ENCODE measurements around the gene USH2A. TPM values are rescaled to one million over a fixed set of nuclear protein-coding genes. Genes with fewer than 3 reads are reported as not detected.

The USH2A gene
- total RNA-seq, 1 donor from 2014 or later: 0.04 TPM

DNA sequence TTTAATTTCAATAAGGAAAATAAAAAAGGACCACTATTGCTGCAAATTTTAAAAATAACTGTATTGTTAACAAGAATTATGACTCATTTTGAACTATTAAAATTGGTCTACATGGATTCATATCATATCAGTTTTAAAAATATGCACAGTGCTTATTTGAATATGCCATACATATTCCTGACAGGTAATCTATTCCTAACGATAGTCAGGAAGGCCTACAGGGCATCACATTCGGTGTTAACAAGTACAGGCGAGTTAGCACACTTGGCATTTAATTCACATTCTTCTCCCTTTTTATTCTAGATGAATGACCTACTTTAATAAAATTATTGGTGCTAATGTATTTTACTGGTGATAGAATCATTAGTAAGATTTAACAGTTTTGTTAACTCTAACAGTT lies 174.6 kb downstream of the USH2A start:
- no peaks in the 10 kb centered on the region for H3K27me3 ChIP-seq
- no peaks in the 10 kb centered on the region for H3K36me3 Mint-ChIP-seq
- no peaks in the 10 kb centered on the region for H3K9me3 Mint-ChIP-seq
- DNase-seq (ENCODE audit: low spot score): no peak
- H3K4me3 ChIP-seq: no peak overlapping the region
- H3F3A ChIP-seq (ENCODE audit: low read depth): no peaks in the 10 kb centered on the region
- H3K9ac ChIP-seq: no peak overlapping the region
- no peaks in the 10 kb centered on the region for H4K20me1 ChIP-seq (ENCODE audit: low read depth)
- no peak overlapping the region for H3K27ac ChIP-seq
- no peak overlapping the region for H3K27ac Mint-ChIP-seq
- no peak overlapping the region for H3K4me3 Mint-ChIP-seq
- peaks cover 8% of the 10 kb centered on the region for H3K4me1 ChIP-seq
- H3K79me2 ChIP-seq (ENCODE audit: low read depth): no peaks in the 10 kb centered on the region
- H3K4me1 Mint-ChIP-seq: peaks cover 9% of the 10 kb centered on the region
- no peak overlapping the region for H3K4me2 ChIP-seq
- H3K27me3 Mint-ChIP-seq (ENCODE audit: insufficient read depth, low read depth): peaks cover 2% of the 10 kb centered on the region
- no peaks in the 10 kb centered on the region for H3K36me3 ChIP-seq
- TF ChIP-seq CTCF (IDR thresholded peaks at IDR 0.05) (no peak), EZH2 (IDR thresholded peaks at IDR 0.05) (no peak), EZH2phosphoT487 (IDR thresholded peaks at IDR 0.05) (no peak)
- no peak overlapping the region for H2AFZ ChIP-seq (replicated peaks)
- no peaks in the 10 kb centered on the region for H3K9me3 ChIP-seq (ENCODE audit: low read depth)

GRCh38 chr1:216247937-216248336 lies 175.3 kb downstream of the USH2A start:
- no peak overlapping the region for H3K27ac Mint-ChIP-seq
- no peaks in the 10 kb centered on the region for H3K27me3 Mint-ChIP-seq (ENCODE audit: insufficient read depth, low read depth)
- H3F3A ChIP-seq (ENCODE audit: low read depth): no peaks in the 10 kb centered on the region
- no peak for TF ChIP-seq EZH2phosphoT487 (IDR thresholded peaks at IDR 0.05)
- no peak for TF ChIP-seq CTCF (IDR thresholded peaks at IDR 0.05)
- no peak for TF ChIP-seq EZH2 (IDR thresholded peaks at IDR 0.05)
- H3K79me2 ChIP-seq (ENCODE audit: low read depth): no peaks in the 10 kb centered on the region
- H3K4me1 Mint-ChIP-seq: peaks cover 9% of the 10 kb centered on the region
- no peak overlapping the region for H3K9ac ChIP-seq
- H3K27me3 ChIP-seq: no peaks in the 10 kb centered on the region
- no peak overlapping the region for H3K4me3 Mint-ChIP-seq
- no peak overlapping the region for H3K4me3 ChIP-seq
- no peak overlapping the region for H2AFZ ChIP-seq (replicated peaks)
- no peak overlapping the region for H3K4me2 ChIP-seq
- H3K4me1 ChIP-seq: peaks cover 8% of the 10 kb centered on the region
- H3K9me3 ChIP-seq (ENCODE audit: low read depth): no peaks in the 10 kb centered on the region
- H3K36me3 ChIP-seq: no peaks in the 10 kb centered on the region
- no peak for DNase-seq (ENCODE audit: low spot score)
- H4K20me1 ChIP-seq (ENCODE audit: low read depth): no peaks in the 10 kb centered on the region
- no peaks in the 10 kb centered on the region for H3K36me3 Mint-ChIP-seq
- no peak overlapping the region for H3K27ac ChIP-seq
- no peaks in the 10 kb centered on the region for H3K9me3 Mint-ChIP-seq

DNA sequence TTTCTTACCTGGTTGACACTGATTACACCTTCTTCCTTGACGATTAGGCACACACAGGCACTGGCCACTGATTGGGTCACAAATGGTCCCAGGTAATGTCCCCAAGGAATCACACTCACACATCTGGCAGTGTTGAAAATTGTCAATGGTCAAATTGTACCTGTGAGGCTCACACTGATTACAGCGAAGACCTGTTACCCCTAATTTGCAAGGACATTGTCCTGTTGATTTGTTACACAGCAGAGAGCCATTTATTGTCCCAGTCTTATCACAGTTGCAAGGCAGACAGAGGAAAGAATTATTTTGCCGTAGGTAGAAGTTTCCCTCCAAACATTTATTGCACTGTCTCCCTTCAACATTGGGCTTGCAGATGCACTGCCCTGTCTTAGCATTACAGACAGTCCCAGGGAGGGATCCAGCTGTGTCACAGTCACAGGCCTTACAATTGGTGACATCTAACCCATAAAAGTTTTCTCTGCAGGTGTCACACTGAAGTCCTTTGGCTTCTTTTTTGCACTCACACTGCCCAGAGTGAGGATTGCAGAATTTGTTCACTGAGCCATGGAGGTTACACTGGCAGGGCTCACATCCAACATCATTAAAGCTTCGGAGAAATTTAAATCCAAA lies 176.6 kb downstream of the USH2A start:
- no peaks in the 10 kb centered on the region for H3K9me3 Mint-ChIP-seq
- Histone ChIP-seq H3K4me2 (peak overlapping the region; percentile 43), H3K4me1 (peaks cover 8% of the 10 kb centered on the region), H3K9ac (no peak overlapping the region), H3K9me3 (ENCODE audit: low read depth) (no peaks in the 10 kb centered on the region), H3K79me2 (ENCODE audit: low read depth) (no peaks in the 10 kb centered on the region), H3K36me3 (no peaks in the 10 kb centered on the region), H3K27me3 (no peaks in the 10 kb centered on the region), H4K20me1 (ENCODE audit: low read depth) (no peaks in the 10 kb centered on the region), H3K27ac (no peak overlapping the region), H3F3A (ENCODE audit: low read depth) (no peaks in the 10 kb centered on the region), H3K4me3 (no peak overlapping the region), H2AFZ (replicated peaks) (no peak overlapping the region)
- peaks cover 9% of the 10 kb centered on the region for H3K4me1 Mint-ChIP-seq
- DNase-seq (ENCODE audit: low spot score): peak; percentile 17
- no peaks in the 10 kb centered on the region for H3K36me3 Mint-ChIP-seq
- H3K27me3 Mint-ChIP-seq (ENCODE audit: insufficient read depth, low read depth): no peaks in the 10 kb centered on the region
- no peak overlapping the region for H3K4me3 Mint-ChIP-seq
- no peak for TF ChIP-seq EZH2 (IDR thresholded peaks at IDR 0.05)
- TF ChIP-seq CTCF (IDR thresholded peaks at IDR 0.05): no peak
- no peak for TF ChIP-seq EZH2phosphoT487 (IDR thresholded peaks at IDR 0.05)
- H3K27ac Mint-ChIP-seq: no peak overlapping the region
